Left ventricle myocardium inferior (tissue), 1 donor: Measurements from ENCODE around the gene CCDC107. TPM values are rescaled to one million over a fixed set of nuclear protein-coding genes. Genes with fewer than 3 reads are reported as not detected.

Source experiments
- DNase-seq: peaks from one replicate; pipeline ENCODE4 v3.0.0-alpha.2; 2020
- H3K27ac ChIP-seq: fragments of 200-600 bp; replicated peaks from 2 replicates; pipeline ENCODE4 v1.8.0; 2021
- H3K27me3 ChIP-seq: fragments of 200-600 bp; 2 replicates; pipeline ENCODE4 v1.8.0; 2021; ENCODE audit warnings: low read depth
- H3K36me3 ChIP-seq: fragments of 200-600 bp; 2 replicates; pipeline ENCODE4 v1.8.0; 2021
- H3K4me1 ChIP-seq: fragments of 200-600 bp; 2 replicates; pipeline ENCODE4 v1.8.0; 2021
- H3K4me3 ChIP-seq: fragments of 200-600 bp; 2 replicates; pipeline ENCODE4 v1.8.0; 2021; ENCODE audit warnings: mild to moderate bottlenecking, moderate library complexity
- H3K9me3 ChIP-seq: fragments of 200-600 bp; replicated peaks from 2 replicates; pipeline ENCODE4 v1.8.0; 2021
- intact Hi-C: fragments of 100-400 bp; cut with micrococcal nuclease; formaldehyde crosslinking; loops from one replicate; pipeline ENCODE4 v1.11.0; 2022
- total RNA-seq: library from RNA; stranded (reverse); fragmentation: NEBNext Ultra II Directional; extraction: Animal tissue kit (Norgen Biotek cat#: 25700); gene quantifications from one replicate; pipeline ENCODE4 v1.2.1, GENCODE V29; 2021
- TF ChIP-seq, protein P1 (sequence below): fragments of 200-600 bp; IDR thresholded peaks from 2 replicates; pipeline ENCODE4 v1.8.0; 2021; ENCODE audit warnings: antibody characterized with exemption, mild to moderate bottlenecking, borderline replicate concordance
- donor health status: DM: no; HTN: yes; CAD: no; lungs with severe emphysema.

The CCDC107 gene
- total RNA-seq, 1 donor from 2014 or later: 44.3 TPM

DNA sequence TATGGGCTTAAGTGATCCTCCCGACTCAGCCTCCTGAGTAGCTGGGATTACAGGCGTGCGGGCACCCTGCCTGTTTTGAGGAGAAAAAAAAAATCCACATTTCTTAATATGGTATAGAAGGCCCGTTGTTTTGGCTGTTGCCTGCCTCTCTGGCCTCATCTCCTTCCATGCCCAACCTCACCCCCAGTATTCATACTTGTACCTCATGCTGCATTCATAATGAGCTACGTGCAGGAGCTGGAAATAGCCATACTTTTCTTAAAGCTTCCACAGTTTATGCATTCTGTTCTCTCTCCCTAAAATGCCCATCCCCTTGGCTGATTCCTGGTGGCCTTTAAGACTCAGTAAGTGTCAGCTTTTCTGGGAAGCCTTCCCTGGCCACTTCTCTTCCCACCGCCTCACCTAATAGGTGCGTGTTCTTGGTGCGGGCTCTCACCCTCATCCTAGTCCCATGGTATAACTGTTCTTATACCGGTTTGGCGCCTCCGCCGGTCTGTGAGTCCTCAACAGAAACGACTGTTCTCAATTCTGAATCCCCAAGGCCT lies 33.7 kb downstream of the CCDC107 start:
- peak overlapping the region; percentile 98 for H3K27ac ChIP-seq
- peaks cover 54% of the 10 kb centered on the region for H3K4me1 ChIP-seq
- intact Hi-C loops: loop anchor here (5.0 kb wide), 1 partner anchor 35 kb away; the partner anchor contains the start of genes CCDC107 and RMRP
- TF ChIP-seq, protein P1, sequence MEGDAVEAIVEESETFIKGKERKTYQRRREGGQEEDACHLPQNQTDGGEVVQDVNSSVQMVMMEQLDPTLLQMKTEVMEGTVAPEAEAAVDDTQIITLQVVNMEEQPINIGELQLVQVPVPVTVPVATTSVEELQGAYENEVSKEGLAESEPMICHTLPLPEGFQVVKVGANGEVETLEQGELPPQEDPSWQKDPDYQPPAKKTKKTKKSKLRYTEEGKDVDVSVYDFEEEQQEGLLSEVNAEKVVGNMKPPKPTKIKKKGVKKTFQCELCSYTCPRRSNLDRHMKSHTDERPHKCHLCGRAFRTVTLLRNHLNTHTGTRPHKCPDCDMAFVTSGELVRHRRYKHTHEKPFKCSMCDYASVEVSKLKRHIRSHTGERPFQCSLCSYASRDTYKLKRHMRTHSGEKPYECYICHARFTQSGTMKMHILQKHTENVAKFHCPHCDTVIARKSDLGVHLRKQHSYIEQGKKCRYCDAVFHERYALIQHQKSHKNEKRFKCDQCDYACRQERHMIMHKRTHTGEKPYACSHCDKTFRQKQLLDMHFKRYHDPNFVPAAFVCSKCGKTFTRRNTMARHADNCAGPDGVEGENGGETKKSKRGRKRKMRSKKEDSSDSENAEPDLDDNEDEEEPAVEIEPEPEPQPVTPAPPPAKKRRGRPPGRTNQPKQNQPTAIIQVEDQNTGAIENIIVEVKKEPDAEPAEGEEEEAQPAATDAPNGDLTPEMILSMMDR: no peak
- DNase-seq: no peak
- H3K9me3 ChIP-seq: no peaks in the 10 kb centered on the region
- H3K4me3 ChIP-seq: no peak overlapping the region
- peaks cover 21% of the 10 kb centered on the region for H3K36me3 ChIP-seq
- H3K27me3 ChIP-seq: no peaks in the 10 kb centered on the region

DNA sequence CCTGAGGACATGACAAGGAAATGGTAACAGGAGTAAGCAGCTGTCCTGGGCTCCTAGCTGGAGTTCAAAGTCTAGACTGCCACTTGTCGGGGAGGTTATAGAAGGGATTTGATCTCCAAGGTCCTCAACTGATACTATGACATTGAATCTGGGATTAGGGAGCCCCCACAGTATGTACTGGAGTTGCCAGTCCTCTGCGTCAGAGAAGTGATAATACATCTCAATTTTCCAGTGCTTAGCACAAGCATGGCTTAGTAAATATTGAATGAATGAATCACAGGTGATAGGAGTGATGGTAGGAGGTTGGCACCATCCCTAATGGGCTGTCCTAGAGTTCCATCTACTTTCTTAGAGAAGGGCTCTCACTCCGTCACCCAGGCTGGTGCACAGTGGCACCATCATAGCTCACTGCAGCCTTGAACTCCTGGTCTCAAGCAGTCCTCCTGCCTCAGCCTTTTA lies 37.9 kb downstream of the CCDC107 start:
- Histone ChIP-seq H3K4me3 (no peak overlapping the region), H3K36me3 (peaks cover 55% of the 10 kb centered on the region), H3K27ac (peak overlapping the region; percentile 54), H3K9me3 (no peaks in the 10 kb centered on the region), H3K27me3 (no peaks in the 10 kb centered on the region), H3K4me1 (peaks cover 33% of the 10 kb centered on the region)
- intact Hi-C loops: no loop called here
- DNase-seq: no peak
- TF ChIP-seq, protein P1: no peak

DNA sequence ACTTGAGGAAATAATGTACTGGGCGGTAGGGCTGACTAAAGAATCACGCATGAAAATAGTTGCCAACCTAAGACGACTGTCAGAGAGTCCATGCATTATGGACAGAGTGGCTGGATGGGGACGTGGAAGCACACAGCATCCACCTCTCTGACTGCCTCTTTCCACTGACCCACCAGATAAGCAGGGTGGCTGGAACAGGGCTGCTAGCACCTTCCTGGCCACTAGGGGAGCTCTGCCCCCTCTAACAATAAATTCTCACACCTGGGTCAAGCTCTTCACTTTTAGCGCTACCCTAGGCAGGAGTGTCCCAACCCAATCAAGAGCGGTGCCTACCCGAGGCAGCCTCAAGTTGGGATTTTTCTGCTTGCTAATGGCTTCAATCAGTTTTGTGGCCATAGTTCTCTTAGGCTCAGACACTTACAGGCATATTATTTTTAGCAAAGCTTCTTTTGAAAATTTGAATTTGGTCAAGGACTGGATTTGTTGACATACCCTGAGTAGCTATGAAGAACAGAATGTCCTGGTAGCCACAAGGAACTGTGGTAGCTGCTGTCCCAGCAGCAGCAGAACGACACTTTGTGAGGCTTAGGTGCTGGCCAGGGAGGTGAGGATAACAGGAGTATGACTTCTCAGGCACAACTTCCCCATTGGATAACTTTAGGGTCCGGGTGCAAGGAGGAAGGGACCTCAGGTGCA lies 38.6 kb downstream of the CCDC107 start:
- Histone ChIP-seq H3K27ac (peak overlapping the region; percentile 54), H3K4me1 (peaks cover 33% of the 10 kb centered on the region), H3K4me3 (no peak overlapping the region), H3K9me3 (no peaks in the 10 kb centered on the region), H3K27me3 (no peaks in the 10 kb centered on the region), H3K36me3 (peaks cover 62% of the 10 kb centered on the region)
- DNase-seq: peak; percentile 48
- intact Hi-C loops: no loop called here
- TF ChIP-seq, protein P1: peak; percentile 94

DNA sequence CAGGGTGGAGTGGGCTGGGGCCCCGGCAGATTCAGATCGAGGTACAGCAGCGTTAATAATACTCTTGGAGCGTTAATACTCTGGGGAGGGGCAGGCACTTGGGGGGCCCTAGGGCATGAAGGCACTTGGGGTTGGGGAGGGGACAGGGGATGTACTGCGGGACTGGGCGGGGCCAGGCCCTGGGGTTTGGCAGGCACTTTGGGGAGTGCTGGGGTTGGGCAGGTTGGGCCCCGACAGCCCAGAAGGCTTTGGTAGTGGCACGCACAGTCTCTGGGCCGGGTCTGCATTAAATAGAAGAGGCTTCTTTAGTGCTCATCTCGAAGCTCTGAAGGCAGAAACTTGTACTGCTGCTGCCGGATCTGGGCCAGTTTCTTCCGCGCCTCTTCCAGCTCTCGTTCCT lies 39.4 kb downstream of the CCDC107 start:
- no peaks in the 10 kb centered on the region for H3K27me3 ChIP-seq
- intact Hi-C loops: no loop called here

DNA sequence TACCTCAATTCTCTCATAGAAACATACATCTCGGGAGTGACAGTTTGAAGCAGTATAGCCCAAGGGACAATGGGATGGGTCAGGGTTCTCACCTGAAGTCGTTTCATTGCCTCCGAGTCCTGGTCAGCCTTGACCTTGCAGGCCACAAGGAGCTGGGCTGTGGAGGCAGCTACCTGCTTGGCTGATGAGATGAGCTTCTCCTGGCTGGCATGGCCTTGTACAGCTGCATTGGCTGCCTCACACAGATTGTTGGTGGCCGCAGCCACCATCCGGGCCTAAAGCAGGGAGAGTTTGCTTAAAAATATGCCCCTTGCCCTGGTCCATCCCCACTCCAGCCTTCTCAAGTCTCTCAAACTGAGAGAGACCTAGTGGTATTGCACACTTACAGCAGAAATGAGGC lies 40.1 kb downstream of the CCDC107 start:
- Histone ChIP-seq H3K27ac (no peak overlapping the region), H3K4me3 (no peak overlapping the region), H3K36me3 (peaks cover 78% of the 10 kb centered on the region), H3K9me3 (no peaks in the 10 kb centered on the region), H3K27me3 (no peaks in the 10 kb centered on the region), H3K4me1 (peaks cover 35% of the 10 kb centered on the region)
- TF ChIP-seq, protein P1: no peak
- DNase-seq: no peak
- intact Hi-C loops: no loop called here

More for the DNA sequence above, 39.4 kb downstream of the CCDC107 start:
- Histone ChIP-seq H3K36me3 (peaks cover 70% of the 10 kb centered on the region), H3K4me1 (peaks cover 35% of the 10 kb centered on the region), H3K4me3 (no peak overlapping the region), H3K9me3 (no peaks in the 10 kb centered on the region), H3K27ac (peak overlapping the region; percentile 54)
- DNase-seq: no peak
- TF ChIP-seq, protein P1: no peak
